WTC11 (cell line): ENCODE results near the gene ITGA2. TPM values are rescaled to one million over a fixed set of nuclear protein-coding genes. Genes with fewer than 3 reads are reported as not detected.

Experiments used
- ATAC-seq: fragments of 200-7000 bp; cut with Tn5 transposase; 2 replicates; pipeline ENCODE4 v1.10.0; 2021; ENCODE audit warnings: mild to moderate bottlenecking, moderate library complexity
- CTCF ChIA-PET: fragments of 300-600 bp; sonication (Branson Sonifier 250); formaldehyde crosslinking; loops from one replicate; lab custom pipeline; 2021; ENCODE audit warnings: antibody characterized with exemption; lab: Charles Lee
- POLR2A ChIA-PET: fragments of 350-600 bp; sonication (Branson Sonifier 250); formaldehyde crosslinking; loops from one replicate; lab custom pipeline; 2021; ENCODE audit warnings: antibody characterized with exemption; lab: Charles Lee
- DNase-seq: peaks from one replicate; pipeline ENCODE4 v3.0.0; 2021; ENCODE audit warnings: low spot score
- H3K27ac Mint-ChIP-seq: 2 replicates; pipeline ENCODE4 v1.8.0; 2021; ENCODE audit warnings: mixed read lengths
- H3K27me3 Mint-ChIP-seq: 2 replicates; pipeline ENCODE4 v1.8.0; 2021; ENCODE audit warnings: low read depth, mild to moderate bottlenecking, moderate library complexity, mixed read lengths
- H3K36me3 Mint-ChIP-seq: 2 replicates; pipeline ENCODE4 v1.8.0; 2021; ENCODE audit warnings: mixed read lengths
- H3K4me1 Mint-ChIP-seq: 2 replicates; pipeline ENCODE4 v1.8.0; 2022; ENCODE audit warnings: mixed read lengths
- H3K4me3 Mint-ChIP-seq: 2 replicates; pipeline ENCODE4 v1.8.0; 2021; ENCODE audit warnings: mild to moderate bottlenecking, moderate library complexity, mixed read lengths
- H3K9me3 Mint-ChIP-seq: 2 replicates; pipeline ENCODE4 v1.8.0; 2021; ENCODE audit warnings: mixed read lengths
- AFF4 ChIP-seq: sonication (generic); formaldehyde crosslinking; IDR thresholded peaks from 2 replicates; pipeline ENCODE4 v1.8.1; 2023; ENCODE audit warnings: mild to moderate bottlenecking, missing genetic modification reagents, borderline replicate concordance
- ATF1 ChIP-seq: sonication (generic); formaldehyde crosslinking; IDR thresholded peaks from 2 replicates; pipeline ENCODE4 v1.8.1; 2023; ENCODE audit warnings: mild to moderate bottlenecking, moderate library complexity, missing genetic modification reagents
- CREB1 ChIP-seq: sonication (generic); formaldehyde crosslinking; IDR thresholded peaks from 2 replicates; pipeline ENCODE4 v1.8.0; 2023; ENCODE audit warnings: mild to moderate bottlenecking, missing genetic modification reagents
- CREM ChIP-seq: sonication (generic); formaldehyde crosslinking; IDR thresholded peaks from 2 replicates; pipeline ENCODE4 v1.8.1; 2022; ENCODE audit warnings: mild to moderate bottlenecking, missing genetic modification reagents, moderate library complexity
- E2F5 ChIP-seq: sonication (generic); formaldehyde crosslinking; IDR thresholded peaks from 2 replicates; pipeline ENCODE4 v1.8.1; 2022; ENCODE audit warnings: mild to moderate bottlenecking, moderate library complexity, missing genetic modification reagents
- ELF4 ChIP-seq: sonication (generic); formaldehyde crosslinking; IDR thresholded peaks from 2 replicates; pipeline ENCODE4 v1.8.1; 2022; ENCODE audit warnings: low read depth, mild to moderate bottlenecking, moderate library complexity, missing genetic modification reagents
- ETV6 ChIP-seq: sonication (generic); formaldehyde crosslinking; IDR thresholded peaks from 2 replicates; pipeline ENCODE4 v1.8.1; 2022; ENCODE audit warnings: mild to moderate bottlenecking, missing genetic modification reagents
- GABPB1 ChIP-seq: sonication (generic); formaldehyde crosslinking; IDR thresholded peaks from 2 replicates; pipeline ENCODE4 v1.8.1; 2023; ENCODE audit warnings: mild to moderate bottlenecking, missing genetic modification reagents
- GRHL2 ChIP-seq: fragments of 250-450 bp; sonication (Bioruptor Pico); IDR thresholded peaks from 2 replicates; pipeline ENCODE4 v1.8.0; 2022; ENCODE audit warnings: mild to moderate bottlenecking, moderate library complexity; ENCODE audit not compliant: insufficient replicate concordance, severe bottlenecking
- KAT7 ChIP-seq: sonication (generic); formaldehyde crosslinking; IDR thresholded peaks from 2 replicates; pipeline ENCODE4 v1.8.1; 2023; ENCODE audit warnings: missing genetic modification reagents, mild to moderate bottlenecking, borderline replicate concordance
- NR2C2 ChIP-seq: sonication (generic); formaldehyde crosslinking; IDR thresholded peaks from 2 replicates; pipeline ENCODE4 v1.8.0; 2022; ENCODE audit warnings: mild to moderate bottlenecking, missing genetic modification reagents
- NR3C1 ChIP-seq: sonication (generic); formaldehyde crosslinking; conservative IDR thresholded peaks from 2 replicates; pipeline ENCODE4 v1.8.1; 2023; ENCODE audit warnings: low read depth, mild to moderate bottlenecking, missing genetic modification reagents
- SOX15 ChIP-seq: fragments of 250-450 bp; sonication (Bioruptor Pico); IDR thresholded peaks from 2 replicates; pipeline ENCODE4 v1.9.0; 2021; ENCODE audit warnings: mild to moderate bottlenecking
- SP1 ChIP-seq: sonication (generic); formaldehyde crosslinking; conservative IDR thresholded peaks from 2 replicates; pipeline ENCODE4 v1.8.1; 2022; ENCODE audit warnings: missing genetic modification reagents
- TEAD1 ChIP-seq: sonication (generic); formaldehyde crosslinking; IDR thresholded peaks from 2 replicates; pipeline ENCODE4 v1.8.0; 2022; ENCODE audit warnings: mild to moderate bottlenecking, missing genetic modification reagents
- ZMAT4 ChIP-seq: fragments of 250-450 bp; sonication (Bioruptor Pico); IDR thresholded peaks from 2 replicates; pipeline ENCODE4 v1.9.0; 2021; ENCODE audit warnings: mild to moderate bottlenecking
- ZNF232 ChIP-seq: sonication (generic); formaldehyde crosslinking; IDR thresholded peaks from 2 replicates; pipeline ENCODE4 v1.8.0; 2022; ENCODE audit warnings: mild to moderate bottlenecking, missing genetic modification reagents
- ZNF396 ChIP-seq: fragments of 250-450 bp; sonication (Bioruptor Pico); IDR thresholded peaks from 2 replicates; pipeline ENCODE4 v1.8.0; 2021; ENCODE audit warnings: mild to moderate bottlenecking, moderate library complexity, borderline replicate concordance
- total RNA-seq: library from RNA; stranded (reverse); gene quantifications from 3 replicates; pipeline ENCODE4 v1.2.3, GENCODE V29; 2021
- TF ChIP-seq, protein P1 (sequence below): sonication (generic); formaldehyde crosslinking; IDR thresholded peaks from 2 replicates; pipeline ENCODE4 v1.8.0; 2022; ENCODE audit warnings: mild to moderate bottlenecking, missing genetic modification reagents
- TF ChIP-seq, protein P2 (sequence below): sonication (generic); formaldehyde crosslinking; IDR thresholded peaks from 2 replicates; pipeline ENCODE4 v1.8.1; 2022; ENCODE audit warnings: missing genetic modification reagents, borderline replicate concordance
- TF ChIP-seq, protein P3 (sequence below): sonication (generic); formaldehyde crosslinking; IDR thresholded peaks from 2 replicates; pipeline ENCODE4 v1.8.1; 2022; ENCODE audit warnings: low read depth, missing genetic modification reagents, borderline replicate concordance
- TF ChIP-seq, protein P4 (sequence below): sonication (generic); formaldehyde crosslinking; IDR thresholded peaks from 2 replicates; pipeline ENCODE4 v1.8.1; 2023; ENCODE audit warnings: mild to moderate bottlenecking, missing genetic modification reagents, moderate library complexity

The ITGA2 gene
- total RNA-seq, 1 experiment from 2014 or later, result 5.5 TPM

DNA sequence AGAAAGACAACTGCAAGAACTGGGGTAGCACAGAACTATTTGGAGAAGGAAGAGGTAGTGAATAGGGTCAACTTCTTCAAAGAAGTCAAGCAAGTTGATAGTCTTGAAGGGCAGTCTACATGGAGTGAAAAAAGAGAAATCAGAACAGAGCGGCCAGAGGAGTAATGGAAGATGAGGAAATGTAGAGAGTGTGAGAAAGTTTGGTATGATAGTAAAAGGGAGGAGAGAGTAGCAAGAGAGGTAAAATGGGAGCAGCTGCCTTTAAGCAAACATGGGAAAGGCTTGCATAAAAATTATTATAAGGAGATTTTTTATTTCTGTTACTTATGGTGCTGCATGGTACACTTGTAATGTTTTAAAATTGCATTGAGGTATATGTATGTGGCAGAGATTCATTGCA is 6.8 kb downstream of the ITGA2 start (continued):
- TF ChIP-seq SOX15 (CRISPR knock-in tag) (no peak), NR2C2 (CRISPR knock-in tag) (no peak), ZNF232 (CRISPR knock-in tag) (no peak), CREB1 (CRISPR knock-in tag) (no peak), KAT7 (CRISPR knock-in tag) (no peak), GRHL2 (CRISPR knock-in tag) (no peak), ZNF396 (no peak), E2F5 (CRISPR knock-in tag) (no peak), ATF1 (CRISPR knock-in tag) (no peak)
- TF ChIP-seq, protein P1, sequence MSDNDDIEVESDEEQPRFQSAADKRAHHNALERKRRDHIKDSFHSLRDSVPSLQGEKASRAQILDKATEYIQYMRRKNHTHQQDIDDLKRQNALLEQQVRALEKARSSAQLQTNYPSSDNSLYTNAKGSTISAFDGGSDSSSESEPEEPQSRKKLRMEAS (CRISPR knock-in tag), result no peak
- TF ChIP-seq, all 79 proteins: peak for 0

GRCh38 chr5:52996979-52997378 is 7.8 kb downstream of the ITGA2 start:
- ATAC-seq, result no peak
- no peak for DNase-seq
- H3K4me3 Mint-ChIP-seq, result no peak overlapping the region
- no peaks in the 10 kb centered on the region for H3K36me3 Mint-ChIP-seq
- TF ChIP-seq NR3C1 (CRISPR knock-in tag) (no peak), CREM (CRISPR knock-in tag) (no peak), ELF4 (no peak), SP1 (no peak), ZMAT4 (CRISPR knock-in tag) (no peak), GABPB1 (CRISPR knock-in tag) (no peak), ETV6 (no peak)
- TF ChIP-seq, protein P2, sequence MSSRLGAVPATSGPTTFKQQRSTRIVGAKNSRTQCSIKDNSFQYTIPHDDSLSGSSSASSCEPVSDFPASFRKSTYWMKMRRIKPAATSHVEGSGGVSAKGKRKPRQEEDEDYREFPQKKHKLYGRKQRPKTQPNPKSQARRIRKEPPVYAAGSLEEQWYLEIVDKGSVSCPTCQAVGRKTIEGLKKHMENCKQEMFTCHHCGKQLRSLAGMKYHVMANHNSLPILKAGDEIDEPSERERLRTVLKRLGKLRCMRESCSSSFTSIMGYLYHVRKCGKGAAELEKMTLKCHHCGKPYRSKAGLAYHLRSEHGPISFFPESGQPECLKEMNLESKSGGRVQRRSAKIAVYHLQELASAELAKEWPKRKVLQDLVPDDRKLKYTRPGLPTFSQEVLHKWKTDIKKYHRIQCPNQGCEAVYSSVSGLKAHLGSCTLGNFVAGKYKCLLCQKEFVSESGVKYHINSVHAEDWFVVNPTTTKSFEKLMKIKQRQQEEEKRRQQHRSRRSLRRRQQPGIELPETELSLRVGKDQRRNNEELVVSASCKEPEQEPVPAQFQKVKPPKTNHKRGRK (CRISPR knock-in tag), result no peak
- TF ChIP-seq, protein P3, sequence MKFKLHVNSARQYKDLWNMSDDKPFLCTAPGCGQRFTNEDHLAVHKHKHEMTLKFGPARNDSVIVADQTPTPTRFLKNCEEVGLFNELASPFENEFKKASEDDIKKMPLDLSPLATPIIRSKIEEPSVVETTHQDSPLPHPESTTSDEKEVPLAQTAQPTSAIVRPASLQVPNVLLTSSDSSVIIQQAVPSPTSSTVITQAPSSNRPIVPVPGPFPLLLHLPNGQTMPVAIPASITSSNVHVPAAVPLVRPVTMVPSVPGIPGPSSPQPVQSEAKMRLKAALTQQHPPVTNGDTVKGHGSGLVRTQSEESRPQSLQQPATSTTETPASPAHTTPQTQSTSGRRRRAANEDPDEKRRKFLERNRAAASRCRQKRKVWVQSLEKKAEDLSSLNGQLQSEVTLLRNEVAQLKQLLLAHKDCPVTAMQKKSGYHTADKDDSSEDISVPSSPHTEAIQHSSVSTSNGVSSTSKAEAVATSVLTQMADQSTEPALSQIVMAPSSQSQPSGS, result no peak
- no peaks in the 10 kb centered on the region for H3K9me3 Mint-ChIP-seq
- H3K4me1 Mint-ChIP-seq, result no peaks in the 10 kb centered on the region
- POLR2A ChIA-PET, result no interaction called here
- CTCF ChIA-PET, result no interaction called here
- no peaks in the 10 kb centered on the region for H3K27me3 Mint-ChIP-seq
- no peak overlapping the region for H3K27ac Mint-ChIP-seq

DNA sequence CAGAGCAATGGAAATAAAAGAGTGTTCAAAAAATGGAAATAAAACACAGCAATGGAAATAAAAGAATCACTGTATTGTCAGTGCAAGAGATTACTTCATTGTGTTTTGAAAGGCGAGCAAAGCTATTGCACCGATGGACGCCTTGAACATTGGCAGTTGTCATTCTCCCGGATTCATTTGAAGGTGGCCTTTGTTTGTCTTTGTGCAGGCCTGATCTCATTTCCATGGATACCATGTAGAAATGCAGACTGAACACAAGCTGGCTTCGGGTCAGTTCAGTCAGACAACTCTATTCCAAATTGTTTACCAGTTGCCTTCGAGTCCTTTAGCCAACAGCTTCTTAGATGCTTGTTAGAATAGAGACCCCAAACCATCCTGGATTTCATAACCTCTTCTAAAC is 8.3 kb downstream of the ITGA2 start:
- no peak overlapping the region for H3K4me3 Mint-ChIP-seq
- H3K27me3 Mint-ChIP-seq, result no peaks in the 10 kb centered on the region
- no peaks in the 10 kb centered on the region for H3K4me1 Mint-ChIP-seq
- H3K36me3 Mint-ChIP-seq, result no peaks in the 10 kb centered on the region
- ATAC-seq, result no peak
- ChIA-PET POLR2A (no interaction called here), CTCF (no interaction called here)
- TF ChIP-seq, protein P4, sequence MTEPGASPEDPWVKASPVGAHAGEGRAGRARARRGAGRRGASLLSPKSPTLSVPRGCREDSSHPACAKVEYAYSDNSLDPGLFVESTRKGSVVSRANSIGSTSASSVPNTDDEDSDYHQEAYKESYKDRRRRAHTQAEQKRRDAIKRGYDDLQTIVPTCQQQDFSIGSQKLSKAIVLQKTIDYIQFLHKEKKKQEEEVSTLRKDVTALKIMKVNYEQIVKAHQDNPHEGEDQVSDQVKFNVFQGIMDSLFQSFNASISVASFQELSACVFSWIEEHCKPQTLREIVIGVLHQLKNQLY (CRISPR knock-in tag), result no peak
- TF ChIP-seq TEAD1 (CRISPR knock-in tag) (no peak), AFF4 (CRISPR knock-in tag) (no peak), GABPB1 (CRISPR knock-in tag) (peak; percentile 52)
- no peak overlapping the region for H3K27ac Mint-ChIP-seq
- no peak for DNase-seq
- H3K9me3 Mint-ChIP-seq, result no peaks in the 10 kb centered on the region
